Parathyroid adenoma (tissue), 2 donors: ENCODE data around the gene RASGRP4.

Experiments used
- H2AFZ ChIP-seq: fragments of 300-600 bp; sonication (generic); one replicate; pipeline ENCODE4 v1.7.0; 2017; ENCODE audit warnings: antibody characterized with exemption, mild to moderate bottlenecking
- H3K27ac ChIP-seq: fragments of 300-600 bp; sonication (generic); one replicate; pipeline ENCODE4 v1.7.0; 2017
- H3K27me3 ChIP-seq: fragments of 300-600 bp; sonication (generic); one replicate; pipeline ENCODE4 v1.7.0; 2017; ENCODE audit warnings: low read length; ENCODE audit not compliant: control insufficient read depth, insufficient read depth
- H3K36me3 ChIP-seq: fragments of 300-600 bp; sonication (generic); one replicate; pipeline ENCODE4 v1.7.0; 2017; ENCODE audit warnings: low read length; ENCODE audit not compliant: control insufficient read depth, insufficient read depth
- H3K4me1 ChIP-seq: fragments of 300-600 bp; sonication (generic); one replicate; pipeline ENCODE4 v1.7.0; 2017; ENCODE audit warnings: control low read depth
- H3K4me2 ChIP-seq: fragments of 300-600 bp; sonication (generic); one replicate; pipeline ENCODE4 v1.7.0; 2017; ENCODE audit warnings: low read length
- H3K4me3 ChIP-seq: fragments of 300-600 bp; sonication (generic); one replicate; pipeline ENCODE4 v1.7.0; 2017; ENCODE audit warnings: low read depth, low read length
- H3K79me2 ChIP-seq: fragments of 300-600 bp; sonication (generic); one replicate; pipeline ENCODE4 v1.7.0; 2017; ENCODE audit warnings: control low read depth
- H3K9ac ChIP-seq: fragments of 300-600 bp; sonication (generic); one replicate; pipeline ENCODE4 v1.7.0; 2017; ENCODE audit warnings: mild to moderate bottlenecking
- H3K9me3 ChIP-seq: fragments of 300-600 bp; sonication (generic); one replicate; pipeline ENCODE4 v1.7.0; 2017; ENCODE audit warnings: low read length; ENCODE audit not compliant: control insufficient read depth
- CTCF ChIP-seq: fragments of 300-600 bp; sonication (generic); IDR thresholded peaks from one replicate; pipeline ENCODE4 v1.7.0; 2017; ENCODE audit warnings: antibody characterized with exemption, mild to moderate bottlenecking
- donor health status: primary hyperparathyroidism.

Gene RASGRP4

GRCh38 chr19:38381138-38381537, 44.9 kb downstream of the RASGRP4 start:
- no peaks in the 10 kb centered on the region for H3K36me3 ChIP-seq
- H3K27ac ChIP-seq: no peak overlapping the region

GRCh38 chr19:38378866-38379265, 47.2 kb downstream of the RASGRP4 start:
- Histone ChIP-seq H3K36me3 (no peaks in the 10 kb centered on the region), H3K4me3 (no peak overlapping the region)

More at GRCh38 chr19:38381138-38381537, 44.9 kb downstream of the RASGRP4 start:
- Histone ChIP-seq H3K9me3 (no peaks in the 10 kb centered on the region), H3K4me3 (no peak overlapping the region), H3K79me2 (peaks cover 33% of the 10 kb centered on the region), H3K9ac (no peak overlapping the region), H3K4me2 (no peak overlapping the region), H3K27me3 (no peaks in the 10 kb centered on the region), H2AFZ (no peak overlapping the region), H3K4me1 (peaks cover 1% of the 10 kb centered on the region)
- TF ChIP-seq CTCF: no peak

GRCh38 chr19:38377052-38377451, 49.0 kb downstream of the RASGRP4 start:
- Histone ChIP-seq H3K36me3 (no peaks in the 10 kb centered on the region), H3K9ac (no peak overlapping the region), H2AFZ (no peak overlapping the region), H3K27me3 (no peaks in the 10 kb centered on the region), H3K4me3 (no peak overlapping the region), H3K27ac (no peak overlapping the region), H3K9me3 (no peaks in the 10 kb centered on the region), H3K4me1 (peaks cover 9% of the 10 kb centered on the region), H3K4me2 (no peak overlapping the region), H3K79me2 (peaks cover 43% of the 10 kb centered on the region)
- no peak for TF ChIP-seq CTCF

More at GRCh38 chr19:38378866-38379265, 47.2 kb downstream of the RASGRP4 start:
- Histone ChIP-seq H3K4me2 (no peak overlapping the region), H3K27me3 (no peaks in the 10 kb centered on the region), H3K79me2 (peaks cover 43% of the 10 kb centered on the region), H3K4me1 (peaks cover 6% of the 10 kb centered on the region), H3K9ac (no peak overlapping the region), H3K27ac (no peak overlapping the region), H3K9me3 (no peaks in the 10 kb centered on the region), H2AFZ (no peak overlapping the region)
- no peak for TF ChIP-seq CTCF

- H3K4me1 ChIP-seq: peaks cover 9% of the 10 kb centered on the region
- no peaks in the 10 kb centered on the region for H3K27me3 ChIP-seq
- H3K36me3 ChIP-seq: no peaks in the 10 kb centered on the region
- peak overlapping the region; percentile 9 for H3K4me2 ChIP-seq
- H3K27ac ChIP-seq: no peak overlapping the region
- H3K79me2 ChIP-seq: peaks cover 43% of the 10 kb centered on the region
- no peak for TF ChIP-seq CTCF
- no peak overlapping the region for H3K4me3 ChIP-seq
- H2AFZ ChIP-seq: no peak overlapping the region
- no peaks in the 10 kb centered on the region for H3K9me3 ChIP-seq
- no peak overlapping the region for H3K9ac ChIP-seq
Measured at GRCh38 chr19:38376576-38376975, 49.4 kb downstream of the RASGRP4 start.

- Histone ChIP-seq H3K9ac (no peak overlapping the region), H3K27me3 (no peaks in the 10 kb centered on the region), H3K4me2 (peak overlapping the region; percentile 89), H3K27ac (no peak overlapping the region), H3K4me3 (peak overlapping the region; percentile 87), H3K9me3 (no peaks in the 10 kb centered on the region), H2AFZ (no peak overlapping the region), H3K4me1 (peaks cover 9% of the 10 kb centered on the region), H3K79me2 (peaks cover 40% of the 10 kb centered on the region), H3K36me3 (no peaks in the 10 kb centered on the region)
- TF ChIP-seq CTCF: no peak
Measured at GRCh38 chr19:38375748-38376147, 50.3 kb downstream of the RASGRP4 start.
